Neural progenitor cell (in vitro differentiated cells): ENCODE results near the gene LTBP1.

Source experiments
- EZH2 ChIP-seq: fragments of 200-600 bp; sonication (generic); IDR thresholded peaks from 2 replicates; pipeline ENCODE4 v1.6.1; 2017; ENCODE audit warnings: antibody characterized with exemption, mild to moderate bottlenecking, moderate library complexity
- EZH2phosphoT487 ChIP-seq: fragments of 200-600 bp; sonication (generic); IDR thresholded peaks from 2 replicates; pipeline ENCODE4 v1.6.1; 2017; ENCODE audit warnings: antibody characterized with exemption
- TF ChIP-seq, protein P1 (sequence below): fragments of 200-600 bp; sonication (generic); IDR thresholded peaks from 2 replicates; pipeline ENCODE4 v1.5.1; 2017; ENCODE audit warnings: antibody characterized with exemption, mild to moderate bottlenecking

DNA sequence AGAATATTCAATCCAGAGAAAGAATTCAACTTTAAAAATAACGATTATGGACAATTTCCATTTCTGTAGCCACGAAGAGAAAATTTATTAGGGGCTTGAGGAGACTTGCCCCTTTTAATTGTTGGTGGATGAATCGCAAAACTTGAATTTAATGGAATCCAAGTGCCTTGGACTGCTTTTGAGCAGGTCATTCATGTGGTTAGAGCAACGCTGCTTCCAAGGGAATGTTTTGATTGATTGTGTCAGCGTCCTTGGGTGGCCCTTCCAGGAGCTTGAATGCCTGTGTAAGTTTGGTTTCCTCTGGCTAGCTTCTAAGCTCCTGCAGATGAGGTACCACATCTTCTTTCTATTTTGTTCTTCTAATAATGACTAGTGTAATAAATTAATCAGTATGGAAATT lies 213.4 kb downstream of the LTBP1 start:
- TF ChIP-seq, protein P1, sequence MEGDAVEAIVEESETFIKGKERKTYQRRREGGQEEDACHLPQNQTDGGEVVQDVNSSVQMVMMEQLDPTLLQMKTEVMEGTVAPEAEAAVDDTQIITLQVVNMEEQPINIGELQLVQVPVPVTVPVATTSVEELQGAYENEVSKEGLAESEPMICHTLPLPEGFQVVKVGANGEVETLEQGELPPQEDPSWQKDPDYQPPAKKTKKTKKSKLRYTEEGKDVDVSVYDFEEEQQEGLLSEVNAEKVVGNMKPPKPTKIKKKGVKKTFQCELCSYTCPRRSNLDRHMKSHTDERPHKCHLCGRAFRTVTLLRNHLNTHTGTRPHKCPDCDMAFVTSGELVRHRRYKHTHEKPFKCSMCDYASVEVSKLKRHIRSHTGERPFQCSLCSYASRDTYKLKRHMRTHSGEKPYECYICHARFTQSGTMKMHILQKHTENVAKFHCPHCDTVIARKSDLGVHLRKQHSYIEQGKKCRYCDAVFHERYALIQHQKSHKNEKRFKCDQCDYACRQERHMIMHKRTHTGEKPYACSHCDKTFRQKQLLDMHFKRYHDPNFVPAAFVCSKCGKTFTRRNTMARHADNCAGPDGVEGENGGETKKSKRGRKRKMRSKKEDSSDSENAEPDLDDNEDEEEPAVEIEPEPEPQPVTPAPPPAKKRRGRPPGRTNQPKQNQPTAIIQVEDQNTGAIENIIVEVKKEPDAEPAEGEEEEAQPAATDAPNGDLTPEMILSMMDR = no peak
- TF ChIP-seq EZH2 (no peak), EZH2phosphoT487 (no peak)
